GM18858 (cell line): ENCODE measurements around the gene HNRNPH2.

Experiments
- ATAC-seq: cut with Tn5 transposase; IDR thresholded peaks from one replicate; pipeline ENCODE4 v1.9.1; 2021; ENCODE audit not compliant: unreplicated experiment

HNRNPH2 gene

GRCh38 chrX:101395789-101396188 is 12.2 kb upstream of the HNRNPH2 start:
- ATAC-seq: no peak

DNA sequence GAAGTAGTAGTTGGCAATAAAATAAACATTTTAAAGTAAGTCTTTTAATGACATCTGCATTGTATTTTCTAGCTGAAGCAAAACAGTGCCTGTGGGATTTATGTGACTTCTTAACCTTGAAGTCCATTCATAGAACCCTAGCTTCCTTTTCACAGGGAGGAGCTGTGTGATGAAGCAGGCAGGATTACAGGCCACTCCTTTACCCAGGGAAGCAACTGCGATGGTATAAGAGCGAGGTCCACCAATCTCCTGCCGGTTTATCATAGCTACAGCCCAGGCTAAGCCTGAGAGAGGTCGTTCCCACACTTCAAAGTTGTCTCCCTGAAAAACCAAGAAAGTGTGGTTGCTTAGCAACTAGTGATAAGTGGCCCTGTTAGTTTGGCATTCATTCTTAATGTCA is 10.2 kb upstream of the HNRNPH2 start:
- ATAC-seq: no peak

GRCh38 chrX:101398694-101399093 is 9.3 kb upstream of the HNRNPH2 start:
- ATAC-seq: no peak

- ATAC-seq: no peak
These were observed 8.2 kb upstream of the HNRNPH2 start for GRCh38 chrX:101399825-101400224.

DNA sequence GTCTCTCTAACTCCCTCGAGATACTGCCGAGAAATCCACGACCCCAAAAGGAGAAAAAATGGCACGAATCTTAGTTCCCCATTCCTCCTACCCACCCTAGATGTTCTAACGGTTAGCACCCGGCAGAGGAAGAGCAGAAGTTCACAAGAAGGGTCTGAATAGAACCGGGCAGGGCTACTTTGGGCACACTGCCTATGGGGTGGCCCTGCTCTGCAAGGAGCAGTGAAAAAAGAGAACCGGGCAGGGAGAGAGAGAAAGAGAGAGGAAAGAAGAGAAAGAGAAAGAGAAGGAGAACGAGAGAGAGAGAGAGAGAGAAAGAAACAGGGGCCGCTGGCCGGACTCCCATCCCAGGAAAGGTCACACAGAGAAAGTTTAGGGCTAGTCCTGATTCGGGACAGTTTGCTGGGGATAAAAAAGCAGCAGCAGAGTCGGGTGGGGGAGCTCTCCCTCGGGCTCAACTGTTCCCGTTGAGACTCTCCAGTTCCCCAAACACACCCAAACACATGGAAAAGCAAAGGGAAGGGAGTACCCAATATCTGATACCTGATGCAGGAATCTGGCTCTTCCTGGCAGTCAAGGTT is 765 bp upstream of the HNRNPH2 start:
- no peak for ATAC-seq

DNA sequence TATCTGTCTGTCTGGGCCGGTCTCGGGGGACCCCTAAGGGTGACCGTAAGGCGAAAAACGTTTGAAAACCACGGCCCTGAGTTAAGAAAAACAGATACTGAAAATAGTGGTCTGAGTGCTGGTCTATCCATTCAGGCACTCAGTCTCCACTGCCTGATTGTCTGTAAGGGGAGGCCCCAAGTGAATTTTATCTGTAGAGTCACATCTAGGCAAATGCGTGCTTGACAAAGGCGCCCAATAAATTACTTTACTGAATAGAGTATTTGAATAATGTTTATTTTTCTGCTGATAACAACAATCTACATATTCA is 465 bp downstream of the HNRNPH2 start:
- ATAC-seq: no peak

- no peak for ATAC-seq
These were observed 1.0 kb downstream of the HNRNPH2 start for GRCh38 chrX:101409043-101409442.

- no peak for ATAC-seq
These were observed 2.4 kb downstream of the HNRNPH2 start for GRCh38 chrX:101410461-101410860.

DNA sequence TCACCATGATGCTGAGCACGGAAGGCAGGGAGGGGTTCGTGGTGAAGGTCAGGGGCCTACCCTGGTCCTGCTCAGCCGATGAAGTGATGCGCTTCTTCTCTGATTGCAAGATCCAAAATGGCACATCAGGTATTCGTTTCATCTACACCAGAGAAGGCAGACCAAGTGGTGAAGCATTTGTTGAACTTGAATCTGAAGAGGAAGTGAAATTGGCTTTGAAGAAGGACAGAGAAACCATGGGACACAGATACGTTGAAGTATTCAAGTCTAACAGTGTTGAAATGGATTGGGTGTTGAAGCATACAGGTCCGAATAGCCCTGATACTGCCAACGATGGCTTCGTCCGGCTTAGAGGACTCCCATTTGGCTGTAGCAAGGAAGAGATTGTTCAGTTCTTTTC is 4.0 kb downstream of the HNRNPH2 start:
- no peak for ATAC-seq

- peak; percentile 52 for ATAC-seq
These were observed 7.4 kb downstream of the HNRNPH2 start for GRCh38 chrX:101415180-101416145.

DNA sequence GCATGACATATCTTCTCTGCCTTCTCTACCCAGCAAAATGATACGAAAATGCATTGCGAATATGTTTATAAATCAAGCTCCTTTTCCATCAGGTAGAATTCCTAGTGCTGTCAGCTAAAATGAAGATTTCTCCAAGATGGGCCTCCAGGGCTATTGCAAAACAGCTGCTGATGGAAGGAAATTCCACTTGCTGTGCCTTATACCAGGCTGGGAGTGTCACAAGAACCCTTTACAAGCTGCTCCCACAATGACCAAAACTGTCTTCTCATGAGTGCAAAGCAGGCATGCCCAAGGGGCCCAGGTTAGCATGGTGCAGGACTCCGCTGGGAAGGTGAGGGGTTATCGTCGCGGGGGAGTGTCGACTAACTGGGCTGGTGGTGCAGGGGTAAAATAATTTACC is 8.7 kb downstream of the HNRNPH2 start:
- ATAC-seq: no peak

- no peak for ATAC-seq
These were observed 9.2 kb downstream of the HNRNPH2 start for GRCh38 chrX:101417190-101417589.

DNA sequence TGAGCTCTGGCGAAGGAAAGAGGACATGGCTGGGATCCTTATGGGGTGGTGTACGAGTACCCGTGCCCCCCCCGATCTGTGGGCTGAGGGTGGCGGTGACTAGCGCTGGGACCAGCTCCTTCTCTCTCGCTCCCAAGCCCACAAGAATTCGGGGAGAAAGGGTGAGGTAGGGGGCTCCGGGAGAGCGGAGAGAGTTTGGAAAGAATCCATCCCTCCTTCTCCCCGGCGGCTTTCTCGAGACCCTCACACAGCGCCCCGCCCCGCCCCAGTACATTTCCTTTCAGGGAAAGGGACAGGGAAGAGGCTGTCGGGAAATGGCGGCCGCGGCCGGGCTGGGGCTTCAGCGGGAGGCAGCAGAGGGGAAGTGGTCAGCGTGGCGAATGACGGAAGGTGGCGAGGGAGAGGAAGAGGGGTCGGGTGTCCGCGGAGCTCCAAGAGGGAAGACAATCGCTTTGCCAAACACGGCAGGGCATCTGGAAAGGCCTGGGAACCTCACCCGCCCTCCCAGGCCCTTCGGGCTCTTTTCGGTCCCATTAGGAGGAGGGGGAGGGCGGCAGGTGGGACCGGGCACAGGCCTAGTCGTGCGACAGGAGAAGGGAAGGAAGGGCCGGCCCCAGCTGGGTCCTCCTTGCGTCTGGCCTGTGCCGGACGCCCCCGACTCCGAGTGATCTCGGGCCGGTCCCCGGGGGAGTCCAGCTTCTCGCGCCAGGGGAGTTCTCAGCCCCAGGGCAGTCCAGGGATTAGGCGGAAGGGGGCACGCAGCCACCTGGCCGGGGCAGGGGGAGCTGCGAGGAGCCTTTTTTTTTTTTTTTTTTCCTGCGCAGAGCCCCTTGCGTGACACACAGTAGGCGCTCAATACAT is 10.2 kb downstream of the HNRNPH2 start:
- no peak for ATAC-seq

DNA sequence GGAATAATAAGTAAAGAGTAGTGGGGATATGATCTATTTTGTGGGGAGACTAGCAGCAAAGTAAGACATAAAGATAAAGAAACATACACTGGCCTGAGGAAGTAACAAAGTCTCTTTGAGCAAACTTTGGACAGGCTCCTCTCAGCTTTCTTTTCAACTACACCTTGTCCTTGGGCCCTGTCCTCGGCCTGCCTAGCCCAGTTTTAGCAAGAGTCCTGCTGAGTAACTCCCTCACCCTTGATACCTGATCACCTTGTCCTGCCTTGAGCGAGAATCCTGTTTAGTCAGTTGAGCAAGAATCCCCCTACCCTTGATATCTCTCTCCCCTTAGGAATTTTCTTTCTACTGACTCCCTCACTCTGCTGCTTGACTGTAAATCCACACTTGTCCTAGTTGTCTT is 11.5 kb downstream of the HNRNPH2 start:
- ATAC-seq: no peak

DNA sequence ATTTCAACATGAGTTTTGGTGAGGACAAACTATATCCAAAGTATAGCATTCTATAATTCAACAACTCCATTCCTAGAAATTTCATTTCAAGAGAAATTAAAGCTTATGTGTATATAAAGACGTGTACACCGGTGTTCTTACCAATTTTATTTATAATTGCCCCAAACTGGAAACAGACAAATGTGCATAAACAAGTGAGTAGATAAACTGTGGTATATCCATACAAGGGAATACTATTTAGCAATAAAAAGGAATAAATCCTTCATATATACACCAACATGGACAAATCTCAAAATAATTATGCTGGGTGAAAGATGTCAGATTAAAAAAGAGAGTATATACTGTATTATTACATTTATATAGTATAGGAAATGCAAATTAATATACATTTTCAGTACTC is 19.9 kb downstream of the HNRNPH2 start:
- no peak for ATAC-seq

DNA sequence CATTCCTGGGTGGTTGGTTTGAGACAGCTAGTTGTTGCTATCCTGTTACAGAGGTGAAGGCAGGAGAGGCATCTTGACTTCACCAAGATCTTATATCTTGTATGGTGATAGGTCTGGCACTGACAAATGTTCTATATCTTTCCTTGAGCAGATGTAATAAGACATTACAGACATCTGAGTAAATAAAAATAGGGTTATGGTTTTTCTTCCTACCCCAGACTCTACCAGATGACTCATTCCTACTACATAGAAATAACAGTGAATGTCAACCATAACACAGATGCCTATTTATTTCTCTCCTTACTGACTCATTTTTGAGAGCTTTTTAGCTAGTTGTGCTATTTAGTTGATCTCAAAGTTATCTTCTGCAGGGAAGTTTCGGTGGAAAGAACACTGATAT is 21.9 kb downstream of the HNRNPH2 start:
- peak; percentile 34 for ATAC-seq

- ATAC-seq: peak; percentile 89
These were observed 22.5 kb downstream of the HNRNPH2 start for GRCh38 chrX:101430457-101431078.

- no peak for ATAC-seq
These were observed 34.1 kb downstream of the HNRNPH2 start for GRCh38 chrX:101442085-101442484.

DNA sequence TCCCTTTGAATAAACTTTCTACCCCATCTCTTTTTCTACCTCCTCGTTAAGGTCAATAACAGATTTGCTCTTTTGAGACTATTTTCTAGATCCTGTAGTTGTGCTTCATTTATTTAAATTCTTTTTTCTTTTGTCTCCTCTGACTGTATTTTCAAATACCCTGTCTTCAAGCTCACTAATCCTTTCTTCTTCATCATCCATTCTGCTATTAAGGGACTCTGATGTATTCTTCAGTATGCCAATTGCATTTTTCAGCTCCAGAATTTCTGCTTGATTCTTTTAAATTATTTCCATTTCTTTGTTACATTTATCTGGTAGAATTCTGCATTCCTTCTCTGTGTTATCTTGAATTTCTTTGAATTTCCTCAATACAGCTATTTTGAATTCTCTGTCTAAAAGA is 41.3 kb downstream of the HNRNPH2 start:
- no peak for ATAC-seq

GRCh38 chrX:101450085-101450484 is 42.1 kb downstream of the HNRNPH2 start:
- ATAC-seq: no peak

- ATAC-seq: no peak
These were observed 42.9 kb downstream of the HNRNPH2 start for GRCh38 chrX:101450961-101451360.
